Cardiac atrium fibroblast (primary cell): ENCODE results near the gene SWAP70. TPM values are rescaled to one million over a fixed set of nuclear protein-coding genes. Genes with fewer than 3 reads are reported as not detected.

ENCODE experiments used
- total RNA-seq: library from RNA; depleted of rRNA; stranded (reverse); fragments of >200 nt; gene quantifications from 2 replicates; pipeline ENCODE4 v1.2.3, GENCODE V29; 2015

Gene SWAP70
- total RNA-seq: 28.5 TPM in 2 replicates

DNA sequence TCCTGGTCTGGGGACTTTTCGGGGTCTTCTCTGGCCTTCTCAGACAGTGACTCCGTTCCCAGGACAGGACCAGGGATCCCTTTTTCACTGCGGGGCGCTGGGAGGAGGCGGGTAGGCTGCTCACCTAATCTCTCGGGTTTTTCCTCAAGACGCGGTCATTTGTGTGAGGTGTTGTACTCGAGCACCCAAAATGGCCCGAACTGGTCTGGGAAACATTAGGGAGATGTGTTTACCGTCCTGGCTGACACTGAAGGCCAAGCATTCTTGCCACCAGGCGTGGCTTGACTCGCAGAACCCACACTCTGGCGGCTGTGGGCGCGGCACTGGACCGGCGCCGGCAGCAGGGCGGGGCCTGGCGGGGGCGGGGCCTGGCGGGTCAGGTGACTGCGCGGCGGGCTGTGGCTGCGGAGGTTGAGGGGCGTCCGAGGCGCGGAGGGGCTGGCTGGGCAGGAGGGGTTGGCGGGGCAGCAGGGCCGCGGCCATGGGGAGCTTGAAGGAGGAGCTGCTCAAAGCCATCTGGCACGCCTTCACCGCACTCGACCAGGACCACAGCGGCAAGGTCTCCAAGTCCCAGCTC, at the start of gene SWAP70:
TSS of gene SWAP70 (plus strand) at position 379 of the 577 bp plus-strand sequence. CDS start at position 482, 103 bp downstream.

Other genes starting within 250 kb of the SWAP70 start
- 6.1 and 9.9 TPM in 2 replicates for gene ZNF143, start 203.1 kb upstream of the SWAP70 start, total RNA-seq
- gene WEE1, start 90.4 kb upstream of the SWAP70 start, total RNA-seq: 31.4 and 35.0 TPM in 2 replicates